Activated T-cell treated with anti-CD3 and anti-CD28 coated beads, Interleukin-2, amount 50 U/mL, for 48 hours (primary cell): ENCODE measurements around the gene GPATCH2L.
A peak's percentile ranks its signal among the peaks of the same experiment; 100 is the strongest.

Experiments used
- DNase-seq, 2 experiments: peaks; one replicate each; pipeline ENCODE4 v3.0.0-alpha.2; 2020

The GPATCH2L gene

GRCh38 chr14:76151398-76152332 lies at the start of gene GPATCH2L:
Gene GPATCH2L (plus strand): TSS chr14:76151922. CDS start chr14:76154364, 2,442 bp downstream.
- DNase-seq = peak; percentile 99 to 100

GRCh38 chr14:76104802-76105355 lies 46.8 kb upstream of the GPATCH2L start:
- no peak for DNase-seq

- no peak for DNase-seq
These were observed 45.5 kb upstream of the GPATCH2L start for GRCh38 chr14:76106188-76106587.

GRCh38 chr14:76109087-76109880 lies 42.4 kb upstream of the GPATCH2L start:
- DNase-seq = no peak

- no peak for DNase-seq
These were observed 38.7 kb upstream of the GPATCH2L start for GRCh38 chr14:76112889-76113624.

- no peak for DNase-seq
These were observed 38.0 kb upstream of the GPATCH2L start for GRCh38 chr14:76113691-76114090.

- DNase-seq = no peak
These were observed 36.7 kb upstream of the GPATCH2L start for GRCh38 chr14:76115010-76115422.

- no peak for DNase-seq
These were observed 33.8 kb upstream of the GPATCH2L start for GRCh38 chr14:76117789-76118484.

GRCh38 chr14:76118594-76118993 lies 33.1 kb upstream of the GPATCH2L start:
- no peak for DNase-seq

GRCh38 chr14:76121089-76121748 lies 30.5 kb upstream of the GPATCH2L start:
- no peak for DNase-seq

GRCh38 chr14:76123426-76124225 lies 28.1 kb upstream of the GPATCH2L start:
- no peak for DNase-seq

- DNase-seq = no peak
These were observed 26.2 kb upstream of the GPATCH2L start for GRCh38 chr14:76125511-76125910.

GRCh38 chr14:76126076-76126475 lies 25.6 kb upstream of the GPATCH2L start:
- DNase-seq = no peak

- no peak for DNase-seq
These were observed 21.7 kb upstream of the GPATCH2L start for GRCh38 chr14:76129851-76130576.

- DNase-seq = no peak
These were observed 20.4 kb upstream of the GPATCH2L start for GRCh38 chr14:76131071-76131965.

- DNase-seq = no peak
These were observed 18.6 kb upstream of the GPATCH2L start for GRCh38 chr14:76133103-76133502.

GRCh38 chr14:76134231-76134630 lies 17.5 kb upstream of the GPATCH2L start:
- DNase-seq = no peak

GRCh38 chr14:76135722-76136121 lies 16.0 kb upstream of the GPATCH2L start:
- DNase-seq = no peak
